ENCODE results near the gene NCAPG2. TPM values are rescaled to one million over a fixed set of nuclear protein-coding genes. Genes with fewer than 3 reads are reported as not detected.
"Not testable (repeated sequence)": the region's sequence is repeated elsewhere in the genome, so short reads cannot be mapped to it uniquely, and the experiment has no call there.

Gene NCAPG2
- total RNA-seq, 2 experiments from 2014 or later = 61.8 to 111 TPM

- H3K9me3 ChIP-seq (ENCODE audit: low read length) = no peaks in the 10 kb centered on the region
- no TSS peak for BruUV-seq (replicated peaks)
- no peaks in the 10 kb centered on the region for H3K9me2 ChIP-seq (ENCODE audit: insufficient read depth, low read length)
- H3K79me2 ChIP-seq (ENCODE audit: insufficient read depth, low read depth, low read length) = no peaks in the 10 kb centered on the region
- no peak overlapping the region for H2AFZ ChIP-seq (ENCODE audit: low read length)
- H3K4me1 ChIP-seq (ENCODE audit: insufficient read depth, low read length, poor library complexity, severe bottlenecking) = peaks cover 31% of the 10 kb centered on the region
- intact Hi-C loops (cut with micrococcal nuclease; ENCODE audit: unreplicated experiment) = no loop called here
- ChIA-PET CTCF (ENCODE audit: unreplicated experiment) (no interaction called here), POLR2A (interaction anchor here (1.6 to 2.1 kb wide), 2 partner anchors 12 kb away, joined by 3 to 14 read pairs; no protein-coding TSS in a partner anchor)
- DNase-seq (ENCODE audit: low spot score) = no peak
- no peaks in the 10 kb centered on the region for H4K20me1 ChIP-seq (ENCODE audit: insufficient read depth, low read length)
- no peak overlapping the region for H3K27ac ChIP-seq (ENCODE audit: low read depth, low read length, poor library complexity, severe bottlenecking)
- H3K4me2 ChIP-seq (ENCODE audit: low read length) = no peak overlapping the region
- H3K36me3 ChIP-seq (ENCODE audit: insufficient read depth, low read length) = peaks cover 63% of the 10 kb centered on the region
- H3K4me3 ChIP-seq (ENCODE audit: low read depth, low read length, poor library complexity, severe bottlenecking) = no peak overlapping the region
- TF ChIP-seq EZH2phosphoT487 (IDR thresholded peaks at IDR 0.05; ENCODE audit: borderline replicate concordance, low read depth, low read length) = no peak
- TF ChIP-seq, protein P1, sequence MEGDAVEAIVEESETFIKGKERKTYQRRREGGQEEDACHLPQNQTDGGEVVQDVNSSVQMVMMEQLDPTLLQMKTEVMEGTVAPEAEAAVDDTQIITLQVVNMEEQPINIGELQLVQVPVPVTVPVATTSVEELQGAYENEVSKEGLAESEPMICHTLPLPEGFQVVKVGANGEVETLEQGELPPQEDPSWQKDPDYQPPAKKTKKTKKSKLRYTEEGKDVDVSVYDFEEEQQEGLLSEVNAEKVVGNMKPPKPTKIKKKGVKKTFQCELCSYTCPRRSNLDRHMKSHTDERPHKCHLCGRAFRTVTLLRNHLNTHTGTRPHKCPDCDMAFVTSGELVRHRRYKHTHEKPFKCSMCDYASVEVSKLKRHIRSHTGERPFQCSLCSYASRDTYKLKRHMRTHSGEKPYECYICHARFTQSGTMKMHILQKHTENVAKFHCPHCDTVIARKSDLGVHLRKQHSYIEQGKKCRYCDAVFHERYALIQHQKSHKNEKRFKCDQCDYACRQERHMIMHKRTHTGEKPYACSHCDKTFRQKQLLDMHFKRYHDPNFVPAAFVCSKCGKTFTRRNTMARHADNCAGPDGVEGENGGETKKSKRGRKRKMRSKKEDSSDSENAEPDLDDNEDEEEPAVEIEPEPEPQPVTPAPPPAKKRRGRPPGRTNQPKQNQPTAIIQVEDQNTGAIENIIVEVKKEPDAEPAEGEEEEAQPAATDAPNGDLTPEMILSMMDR (conservative IDR thresholded peaks at IDR 0.05; ENCODE audit: low read length) = no peak
Measured at GRCh38 chr7:158631574-158632195, 72.9 kb downstream of the NCAPG2 start.

GRCh38 chr7:158626289-158626688, 78.3 kb downstream of the NCAPG2 start:
- POLR2A ChIA-PET; H3K27ac ChIP-seq (ENCODE audit: low read depth, low read length, poor library complexity, severe bottlenecking); H4K20me1 ChIP-seq (ENCODE audit: insufficient read depth, low read length); DNase-seq (ENCODE audit: low spot score); H3K9me2 ChIP-seq (ENCODE audit: insufficient read depth, low read length); CTCF ChIA-PET (ENCODE audit: unreplicated experiment); BruUV-seq (replicated peaks); H3K4me2 ChIP-seq (ENCODE audit: low read length); H2AFZ ChIP-seq (ENCODE audit: low read length); H3K9me3 ChIP-seq (ENCODE audit: low read length); H3K4me3 ChIP-seq (ENCODE audit: low read depth, low read length, poor library complexity, severe bottlenecking); H3K4me1 ChIP-seq (ENCODE audit: insufficient read depth, low read length, poor library complexity, severe bottlenecking); H3K79me2 ChIP-seq (ENCODE audit: insufficient read depth, low read depth, low read length); intact Hi-C loops (cut with micrococcal nuclease; ENCODE audit: unreplicated experiment): not testable (repeated sequence)
- peaks cover 41% of the 10 kb centered on the region for H3K36me3 ChIP-seq (ENCODE audit: insufficient read depth, low read length)

- no peak overlapping the region for H3K4me2 ChIP-seq (ENCODE audit: low read length)
- no peak for DNase-seq (ENCODE audit: low spot score)
- H3K9me2 ChIP-seq (ENCODE audit: insufficient read depth, low read length) = no peaks in the 10 kb centered on the region
- H2AFZ ChIP-seq (ENCODE audit: low read length) = no peak overlapping the region
- H3K4me3 ChIP-seq (ENCODE audit: low read depth, low read length, poor library complexity, severe bottlenecking) = no peak overlapping the region
- intact Hi-C loops (cut with micrococcal nuclease; ENCODE audit: unreplicated experiment) = no loop called here
- H3K9me3 ChIP-seq (ENCODE audit: low read length) = no peaks in the 10 kb centered on the region
- no peak for TF ChIP-seq EZH2phosphoT487 (IDR thresholded peaks at IDR 0.05; ENCODE audit: borderline replicate concordance, low read depth, low read length)
- TF ChIP-seq, protein P1 (conservative IDR thresholded peaks at IDR 0.05; ENCODE audit: low read length) = no peak
- no peaks in the 10 kb centered on the region for H3K79me2 ChIP-seq (ENCODE audit: insufficient read depth, low read depth, low read length)
- H3K27ac ChIP-seq (ENCODE audit: low read depth, low read length, poor library complexity, severe bottlenecking) = no peak overlapping the region
- H4K20me1 ChIP-seq (ENCODE audit: insufficient read depth, low read length) = no peaks in the 10 kb centered on the region
- no peaks in the 10 kb centered on the region for H3K4me1 ChIP-seq (ENCODE audit: insufficient read depth, low read length, poor library complexity, severe bottlenecking)
- no TSS peak for BruUV-seq (replicated peaks)
- ChIA-PET CTCF (ENCODE audit: unreplicated experiment) (no interaction called here), POLR2A (no interaction called here)
- H3K36me3 ChIP-seq (ENCODE audit: insufficient read depth, low read length) = peaks cover 18% of the 10 kb centered on the region
Measured at GRCh38 chr7:158623241-158623640, 81.4 kb downstream of the NCAPG2 start.
